ENCODE results near the gene SZT2.

SZT2 gene

GRCh38 chr1:43432907-43433306 is 43.2 kb downstream of the SZT2 start:
- no peaks in the 10 kb centered on the region for H3K27me3 ChIP-seq
- DNase-seq = peak in 1 of 2 donors; percentile 57
- H3K27ac ChIP-seq = no peak overlapping the region
- peaks cover 52 to 90% (median 71%) of the 10 kb centered on the region in 3 donors for H3K36me3 ChIP-seq
- H3K4me3 ChIP-seq = no peak overlapping the region
- intact Hi-C loops (cut with DNase I; ENCODE audit: low total_unique reads) = no loop called here
- no peak for TF ChIP-seq CTCF (IDR thresholded peaks at IDR 0.05)
- H3K4me1 ChIP-seq = peaks cover 0 to 15% (median 8%) of the 10 kb centered on the region in 4 donors
- H3K9me3 ChIP-seq = no peaks in the 10 kb centered on the region

GRCh38 chr1:43434256-43434655 is 44.6 kb downstream of the SZT2 start:
- TF ChIP-seq CTCF (IDR thresholded peaks at IDR 0.05) = no peak
- peak in 1 of 2 donors; percentile 51 for DNase-seq
- H3K27ac ChIP-seq = no peak overlapping the region
- peaks cover 46 to 90% (median 63%) of the 10 kb centered on the region in 3 donors for H3K36me3 ChIP-seq
- H3K9me3 ChIP-seq = no peaks in the 10 kb centered on the region
- no peaks in the 10 kb centered on the region for H3K27me3 ChIP-seq
- H3K4me1 ChIP-seq = peaks cover 0 to 15% (median 8%) of the 10 kb centered on the region in 4 donors
- intact Hi-C loops (cut with DNase I; ENCODE audit: low total_unique reads) = no loop called here
- no peak overlapping the region for H3K4me3 ChIP-seq

GRCh38 chr1:43435146-43436145 is 45.7 kb downstream of the SZT2 start:
- intact Hi-C loops (cut with DNase I; ENCODE audit: low total_unique reads) = no loop called here
- Histone ChIP-seq H3K27ac (peak overlapping the region; percentile 54 to 69), H3K4me3 (no peak overlapping the region), H3K27me3 (no peaks in the 10 kb centered on the region), H3K4me1 (peaks cover 0 to 15% (median 8%) of the 10 kb centered on the region in 4 donors), H3K36me3 (peaks cover 46 to 90% (median 54%) of the 10 kb centered on the region in 3 donors), H3K9me3 (no peaks in the 10 kb centered on the region)
- peak; percentile 69 to 74 for DNase-seq
- no peak for TF ChIP-seq CTCF (IDR thresholded peaks at IDR 0.05)

- peaks cover 46 to 90% (median 53%) of the 10 kb centered on the region in 3 donors for H3K36me3 ChIP-seq
- no peak for DNase-seq
- intact Hi-C loops (cut with DNase I; ENCODE audit: low total_unique reads) = no loop called here
- peaks cover 0 to 15% (median 8%) of the 10 kb centered on the region in 4 donors for H3K4me1 ChIP-seq
- peak overlapping the region in 1 of 2 donors; percentile 69 for H3K27ac ChIP-seq
- H3K9me3 ChIP-seq = no peaks in the 10 kb centered on the region
- H3K27me3 ChIP-seq = no peaks in the 10 kb centered on the region
- no peak overlapping the region for H3K4me3 ChIP-seq
- no peak for TF ChIP-seq CTCF (IDR thresholded peaks at IDR 0.05)
Measured at GRCh38 chr1:43436371-43436770, 46.7 kb downstream of the SZT2 start.

- intact Hi-C loops (cut with DNase I; ENCODE audit: low total_unique reads) = no loop called here
- Histone ChIP-seq H3K9me3 (no peaks in the 10 kb centered on the region), H3K4me1 (peaks cover 0 to 15% (median 8%) of the 10 kb centered on the region in 4 donors), H3K36me3 (peaks cover 46 to 90% (median 53%) of the 10 kb centered on the region in 3 donors), H3K27me3 (no peaks in the 10 kb centered on the region), H3K4me3 (no peak overlapping the region), H3K27ac (no peak overlapping the region)
- peak; percentile 14 to 58 for DNase-seq
- no peak for TF ChIP-seq CTCF (IDR thresholded peaks at IDR 0.05)
Measured at GRCh38 chr1:43437031-43437973, 47.6 kb downstream of the SZT2 start.
